Ramos (cell line): ENCODE data around the gene DLEC1.
"Not testable (repeated sequence)": the region's sequence is repeated elsewhere in the genome, so short reads cannot be mapped to it uniquely, and the experiment has no call there.

ENCODE experiments used
- in situ Hi-C: fragments of 300-500 bp; cut with MboI; formaldehyde crosslinking; loops from one replicate; pipeline ENCODE4 v1.14.3; 2022; ENCODE audit warnings: low sequenced_read_pairs; ENCODE audit not compliant: unreplicated experiment

The DLEC1 gene

GRCh38 chr3:38017445-38018295 lies 21.3 kb upstream of the DLEC1 start:
- in situ Hi-C loops: no loop called here

- in situ Hi-C loops: no loop called here
Observed at GRCh38 chr3:38018296-38019266, 20.4 kb upstream of the DLEC1 start.

- in situ Hi-C loops: no loop called here
Observed at GRCh38 chr3:38019658-38020341, 19.2 kb upstream of the DLEC1 start.

GRCh38 chr3:38020342-38020726 lies 18.7 kb upstream of the DLEC1 start:
- in situ Hi-C loops: no loop called here

DNA sequence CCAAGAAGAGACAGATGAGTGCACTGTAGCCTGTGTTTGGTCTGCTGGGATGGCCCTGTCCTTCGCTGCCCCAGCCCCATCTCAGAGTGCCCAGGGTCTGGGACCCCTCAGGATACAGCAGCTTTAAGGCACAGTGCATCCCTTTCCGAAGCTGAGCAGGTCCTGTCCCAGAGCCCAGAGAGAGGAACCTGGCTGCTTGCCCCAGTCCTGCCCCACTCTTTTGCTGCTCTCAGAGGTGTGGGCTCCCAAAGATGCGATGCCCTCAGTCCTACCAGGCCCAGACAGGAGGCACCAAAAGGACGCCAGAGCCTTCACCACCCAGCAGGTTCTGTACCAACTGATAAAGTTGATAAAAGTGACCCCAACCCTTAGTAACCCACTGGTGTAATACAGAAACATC lies 17.8 kb upstream of the DLEC1 start:
- in situ Hi-C loops: no loop called here

DNA sequence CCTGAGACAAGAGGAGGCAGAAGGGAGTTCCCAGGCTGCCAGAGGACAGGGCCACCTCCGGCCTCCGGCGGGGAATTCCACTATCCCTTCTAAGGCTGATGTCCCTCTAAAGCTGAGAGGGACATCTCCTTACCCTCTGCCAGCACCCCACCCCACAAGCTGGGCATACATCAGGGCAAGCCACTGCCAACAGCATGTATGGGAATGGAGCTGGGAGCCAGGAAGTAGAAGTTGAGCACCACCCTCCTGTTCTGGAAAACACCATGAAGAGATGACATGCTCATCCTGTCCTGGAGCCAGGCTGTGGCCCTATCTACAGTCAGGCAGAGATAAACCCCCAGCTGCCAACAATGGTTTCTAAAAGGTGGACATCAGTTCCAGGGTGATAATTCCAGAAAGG lies 16.7 kb upstream of the DLEC1 start:
- in situ Hi-C loops: no loop called here

- in situ Hi-C loops: no loop called here
Observed at GRCh38 chr3:38022896-38023709, 15.9 kb upstream of the DLEC1 start.

- in situ Hi-C loops: no loop called here
Observed at GRCh38 chr3:38026856-38027255, 12.2 kb upstream of the DLEC1 start.

- in situ Hi-C loops: no loop called here
Observed at GRCh38 chr3:38027466-38028465, 11.2 kb upstream of the DLEC1 start.

GRCh38 chr3:38028621-38029361 lies 10.2 kb upstream of the DLEC1 start:
- in situ Hi-C loops: no loop called here

- in situ Hi-C loops: no loop called here
Observed at GRCh38 chr3:38029400-38030125, 9.4 kb upstream of the DLEC1 start, which contains the start of gene PLCD1. Gene PLCD1 (minus strand): TSS chr3:38029642. CDS start chr3:38029539, 103 bp downstream.

GRCh38 chr3:38030126-38031021 lies 8.6 kb upstream of the DLEC1 start:
- in situ Hi-C loops: no loop called here

- in situ Hi-C loops: no loop called here
Observed at GRCh38 chr3:38031022-38031994, 7.7 kb upstream of the DLEC1 start.

- in situ Hi-C loops: no loop called here
Observed at GRCh38 chr3:38032328-38032865, 6.6 kb upstream of the DLEC1 start.

DNA sequence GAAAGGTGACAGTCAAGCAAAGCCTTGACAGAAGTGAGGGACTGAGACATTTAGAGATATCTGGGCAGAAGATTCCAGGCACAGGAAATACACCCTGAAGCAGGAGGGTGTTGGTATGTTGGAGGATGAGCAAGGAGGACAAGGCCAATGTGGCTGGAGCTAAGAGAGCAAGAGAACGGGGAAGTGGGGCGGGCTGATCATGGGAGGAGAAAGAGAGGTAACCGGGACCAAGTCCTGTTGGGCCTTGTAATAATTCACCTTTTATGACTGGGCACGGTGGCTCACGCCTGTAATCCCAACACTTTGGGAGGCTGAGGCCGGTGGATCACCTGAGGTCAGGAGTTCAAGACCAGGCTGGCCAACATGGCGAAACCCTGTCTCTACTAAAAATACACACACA lies 5.4 kb upstream of the DLEC1 start:
- in situ Hi-C loops: not testable (repeated sequence)
